GM12878 (cell line): ENCODE measurements around the gene MRAS. TPM values are rescaled to one million over a fixed set of nuclear protein-coding genes. Genes with fewer than 3 reads are reported as not detected.
A peak's percentile ranks its signal among the peaks of the same experiment; 100 is the strongest.

Experiments
- ATAC-seq: fragments of 200-7000 bp; cut with Tn5 transposase; 3 replicates; pipeline ENCODE4 v1.9.1; 2020; ENCODE audit warnings: mild to moderate bottlenecking, moderate library complexity
- BruUV-seq: library from RNA; stranded (reverse); fragments of 400-500 nt; replicated peaks from 2 replicates; lab custom pipeline; 2021; lab: Mats Ljungman, UMichigan
- CTCF ChIA-PET: fragments of 300-600 bp; sonication (Branson Sonifier 250); formaldehyde crosslinking; extraction: SDS; loops from one replicate; lab custom pipeline; 2021; ENCODE audit warnings: inconsistent platforms; lab: Yijun Ruan, JAX
- POLR2A ChIA-PET: fragments of 350-600 bp; formaldehyde crosslinking; extraction: SDS; loops from one replicate; lab custom pipeline; 2021; ENCODE audit warnings: inconsistent platforms; lab: Charles Lee
- RAD21 ChIA-PET: fragments of 300-600 bp; sonication (Branson Sonifier 250); formaldehyde crosslinking; loops from one replicate; lab custom pipeline; 2023; ENCODE audit warnings: antibody characterized with exemption; ENCODE audit not compliant: unreplicated experiment; lab: Charles Lee
- SMC1A ChIA-PET: fragments of 300-600 bp; sonication (Branson Sonifier 250); formaldehyde crosslinking; loops from one replicate; lab custom pipeline; 2023; ENCODE audit not compliant: unreplicated experiment, uncharacterized antibody; lab: Charles Lee
- DNase-seq: peaks from one replicate; pipeline ENCODE4 v3.0.0-alpha.2; 2011; ENCODE audit warnings: low read depth, low spot score
- FAIRE-seq: peaks from 3 replicates; lab custom pipeline; 2011; peaks lifted over from hg19 to GRCh38; lab: Jason Lieb, UNC
- H2AFZ ChIP-seq: 2 replicates; pipeline ENCODE4 v1.6.0; 2011; ENCODE audit warnings: low read depth, low read length, control low read depth; ENCODE audit not compliant: control insufficient read depth
- H3K27ac ChIP-seq: 2 replicates; pipeline ENCODE4 v1.5.1; 2011; ENCODE audit warnings: control low read depth; ENCODE audit not compliant: control insufficient read depth, insufficient read depth
- H3K27me3 ChIP-seq, 2 experiments: replicated peaks in 1 of 2; 2 replicates each; pipeline versions ENCODE4 v1.6.0 to v1.6.1; 2011; ENCODE audit warnings: low read length in 1 of 2; ENCODE audit not compliant: control insufficient read depth in 2 of 2, insufficient read depth in 2 of 2
- H3K36me3 ChIP-seq, 2 experiments: 2 replicates each; pipeline ENCODE4 v1.5.1; 2011; ENCODE audit warnings: low read length in 1 of 2; ENCODE audit not compliant: control insufficient read depth in 2 of 2, insufficient read depth in 2 of 2
- H3K4me1 ChIP-seq: 2 replicates; pipeline ENCODE4 v1.6.1; 2011; ENCODE audit warnings: mild to moderate bottlenecking, low read length, moderate library complexity, mixed read lengths; ENCODE audit not compliant: control insufficient read depth, insufficient read depth
- H3K4me2 ChIP-seq: 2 replicates; pipeline ENCODE4 v1.6.0; 2011; ENCODE audit warnings: control low read depth; ENCODE audit not compliant: control insufficient read depth, insufficient read depth
- H3K4me3 ChIP-seq: fragments of 200-600 bp; sonication (generic); 2 replicates; pipeline ENCODE4 v1.5.1; 2016
- H3K79me2 ChIP-seq: 2 replicates; pipeline ENCODE4 v1.6.0; 2011; ENCODE audit warnings: low read length; ENCODE audit not compliant: control insufficient read depth, insufficient read depth
- H3K9ac ChIP-seq: 2 replicates; pipeline ENCODE4 v1.8.0; 2011; ENCODE audit warnings: low read length, control low read depth, mixed read lengths; ENCODE audit not compliant: control insufficient read depth, insufficient read depth
- H3K9me3 ChIP-seq: replicated peaks from 3 replicates; pipeline ENCODE4 v1.5.1; 2011; ENCODE audit warnings: mild to moderate bottlenecking, low read length; ENCODE audit not compliant: control insufficient read depth, insufficient read depth
- H4K20me1 ChIP-seq: 2 replicates; pipeline ENCODE4 v1.6.0; 2011; ENCODE audit not compliant: control insufficient read depth, insufficient read depth
- BMI1 ChIP-seq: fragments of 450-650 bp; IDR thresholded peaks from 2 replicates; pipeline ENCODE4 v1.6.1; 2016; ENCODE audit warnings: mild to moderate bottlenecking, moderate library complexity, borderline replicate concordance
- CTCF ChIP-seq, 3 experiments: IDR thresholded peaks in 2 of 3; conservative IDR thresholded peaks in 1 of 3; 2 replicates each; pipeline ENCODE4 v1.5.1; 2011; ENCODE audit warnings: low read depth in 3 of 3, low read length in 3 of 3, mild to moderate bottlenecking in 3 of 3, control low read depth in 2 of 3, moderate library complexity in 2 of 3, inconsistent platforms in 1 of 3, mixed read lengths in 1 of 3; ENCODE audit not compliant: control insufficient read depth in 2 of 3, insufficient read depth in 1 of 3; ENCODE audit errors: extremely low read depth in 1 of 3
- SP1 ChIP-seq: IDR thresholded peaks from one replicate; pipeline ENCODE4 v1.6.1; 2011; ENCODE audit warnings: low read depth, low read length
- ZBTB40 ChIP-seq: fragments of 450-650 bp; IDR thresholded peaks from 2 replicates; pipeline ENCODE4 v1.6.1; 2016; ENCODE audit warnings: mild to moderate bottlenecking, moderate library complexity, borderline replicate concordance
- ZNF622 ChIP-seq: fragments of 450-650 bp; IDR thresholded peaks from 2 replicates; pipeline ENCODE4 v1.6.1; 2017; ENCODE audit warnings: mild to moderate bottlenecking, inconsistent platforms
- WGBS: methylation state at CpG from one replicate; pipeline ENCODE4 v1.1.6; 2016; ENCODE audit warnings: low lambda C conversion rate; ENCODE audit not compliant: insufficient replicate concordance, insufficient coverage; ENCODE audit errors: missing lambda C conversion rate; 5-methylcytosine and 5-hydroxymethylcytosine counted together
- in situ Hi-C: fragments of 300-500 bp; cut with MboI; formaldehyde crosslinking; loops from 9 replicates; pipeline ENCODE4 v1.14.3; 2018; ENCODE audit warnings: mixed read lengths
- intact Hi-C: fragments of 100-400 bp; cut with micrococcal nuclease; formaldehyde crosslinking; loops from one replicate; pipeline ENCODE4 v1.14.2; 2022; ENCODE audit not compliant: unreplicated experiment
- polyA plus RNA-seq, 11 experiments: library from polyadenylated mRNA; depleted of rRNA in 4 of 11; unstranded in 6 of 11; stranded (reverse) in 5 of 11; fragments of >200 nt; fragmentation: Nextera tagmentation in 4 of 11; fragmentation: Illumina TruSeq in 1 of 11; extraction: Ambion mirVana in 4 of 11; extraction: Trizol in 1 of 11; gene quantifications; 1 replicate in 1 of 11; 2 replicates in 10 of 11; pipeline versions ENCODE4 v1.2.1 to v1.2.3, GENCODE V29; 2011 to 2016; ENCODE audit warnings: inconsistent platforms in 2 of 11, missing spikeins in 2 of 11, low read depth in 1 of 11
- total RNA-seq, 4 experiments: library from RNA; depleted of rRNA in 3 of 4; stranded (reverse); fragments of >200 nt in 3 of 4; fragmentation: Illumina TruSeq in 1 of 4; extraction: Trizol in 1 of 4; gene quantifications; 2 replicates each; pipeline versions ENCODE4 v1.2.1 to v1.2.3, GENCODE V29; 2013 to 2021

Gene MRAS
- total and polyA plus RNA-seq, 10 of the 15 experiments (the other 5 are each of a cell fraction or from before 2014, with no cell fraction given) = 0.01 to 0.44 (median 0.17) TPM; not detected in 6

DNA sequence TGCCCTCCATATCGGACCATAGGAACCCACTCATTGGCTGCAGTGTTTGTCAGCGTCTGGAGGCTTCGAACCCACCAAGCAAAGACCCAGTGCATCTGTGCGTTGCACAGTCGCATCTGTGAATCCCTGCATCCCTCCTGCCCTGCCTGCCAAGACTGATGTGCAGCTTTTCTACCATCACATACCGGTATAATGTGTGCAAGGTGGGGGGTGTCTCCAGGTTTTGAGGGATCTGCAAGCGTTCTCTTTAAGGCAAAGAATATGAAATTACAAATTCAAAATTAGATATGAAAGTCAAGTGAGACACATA lies 18.4 kb upstream of the MRAS start:
- ChIA-PET RAD21 (no interaction called here), POLR2A (no interaction called here), CTCF (interaction anchor here (1.8 kb wide), 1 partner anchor 594 kb away, joined by 4 read pairs; no protein-coding TSS in a partner anchor), SMC1A (no interaction called here)
- 7% methylated on average over 7 of the region's 7 CpGs for WGBS
- no peak for TF ChIP-seq ZNF622
- no peak for TF ChIP-seq SP1
- peaks cover 7% of the 10 kb centered on the region for H3K4me1 ChIP-seq
- H3K9ac ChIP-seq = no peak overlapping the region
- intact Hi-C loops = loop anchor here (5.0 kb wide), 1 partner anchor 82 kb away; no protein-coding TSS in a partner anchor
- no peaks in the 10 kb centered on the region for H4K20me1 ChIP-seq
- H2AFZ ChIP-seq = no peak overlapping the region
- in situ Hi-C loops = no loop called here
- no peak overlapping the region for H3K4me3 ChIP-seq
- H3K79me2 ChIP-seq = no peaks in the 10 kb centered on the region
- ATAC-seq (no peak), FAIRE-seq (no peak), DNase-seq (no peak)
- peak overlapping the region; percentile 91 for H3K4me2 ChIP-seq
- no peak overlapping the region for H3K27ac ChIP-seq
- BruUV-seq = no TSS peak
- H3K27me3 ChIP-seq = peaks cover 2 to 18% of the 10 kb centered on the region in 2 experiments; a peak in 3 of 4 replicates
- no peaks in the 10 kb centered on the region for H3K9me3 ChIP-seq
- H3K36me3 ChIP-seq = no peaks in the 10 kb centered on the region

- Histone ChIP-seq H4K20me1 (no peaks in the 10 kb centered on the region), H3K4me1 (peaks cover 7% of the 10 kb centered on the region), H3K27me3 (peaks cover 2 to 18% of the 10 kb centered on the region in 2 experiments; a peak in 3 of 4 replicates), H3K36me3 (no peaks in the 10 kb centered on the region), H3K9ac (no peak overlapping the region), H2AFZ (no peak overlapping the region), H3K4me2 (no peak overlapping the region), H3K4me3 (no peak overlapping the region), H3K79me2 (no peaks in the 10 kb centered on the region), H3K9me3 (no peaks in the 10 kb centered on the region), H3K27ac (no peak overlapping the region)
- BruUV-seq = no TSS peak
- peak; percentile 57 for FAIRE-seq
- intact Hi-C loops = loop anchor here (5.0 kb wide), 1 partner anchor 81 kb away; no protein-coding TSS in a partner anchor
- ChIA-PET RAD21 (no interaction called here), POLR2A (no interaction called here), SMC1A (no interaction called here), CTCF (interaction anchor here (0.6 to 1.8 kb wide), 3 partner anchors 88 to 592 kb away, joined by 3 to 4 read pairs (median 3); no protein-coding TSS in a partner anchor)
- no peak for ATAC-seq
- in situ Hi-C loops = no loop called here
- 50% methylated on average over 6 of the region's 6 CpGs for WGBS
- 0 out of 6 replicates have a peak, but pooled peaks of 1 of the 3 experiments have one; percentile 7 for TF ChIP-seq CTCF (IDR thresholded peaks at IDR 0.05 in 2 of 3, conservative IDR thresholded peaks at IDR 0.05 in 1 of 3; ENCODE audit: control insufficient read depth in 2 of 3, extremely low read depth in 1 of 3, insufficient read depth in 1 of 3, low read depth in 3 of 3, low read length in 3 of 3)
- TF ChIP-seq BMI1 = no peak
- TF ChIP-seq ZBTB40 = no peak
- DNase-seq = no peak
Observed at GRCh38 chr3:138331143-138331894, 17.1 kb upstream of the MRAS start.
